MM.1S (cell line): ENCODE measurements around the gene C8B.

Source experiments
- DNase-seq: peaks from one replicate; pipeline ENCODE4 v3.0.0-alpha.2; 2015
- H2AFZ ChIP-seq: fragments of 300-600 bp; sonication (generic); 2 replicates; pipeline ENCODE4 v1.6.0; 2016; ENCODE audit warnings: antibody characterized with exemption, low read length
- H3F3A ChIP-seq: fragments of 300-600 bp; sonication (generic); 2 replicates; pipeline ENCODE4 v1.6.1; 2016; ENCODE audit warnings: mild to moderate bottlenecking, antibody characterized with exemption, low read length, moderate library complexity, mixed read lengths; ENCODE audit not compliant: insufficient read depth
- H3K27ac ChIP-seq: fragments of 300-600 bp; sonication (generic); 2 replicates; pipeline ENCODE4 v1.5.1; 2016; ENCODE audit warnings: mild to moderate bottlenecking, low read length
- H3K27me3 ChIP-seq: fragments of 300-600 bp; sonication (generic); replicated peaks from 2 replicates; pipeline ENCODE4 v1.6.0; 2016; ENCODE audit warnings: low read length; ENCODE audit not compliant: insufficient read depth
- H3K36me3 ChIP-seq: fragments of 300-600 bp; sonication (generic); replicated peaks from 2 replicates; pipeline ENCODE4 v1.6.1; 2016; ENCODE audit warnings: mild to moderate bottlenecking, low read length, mixed read lengths; ENCODE audit not compliant: insufficient read depth
- H3K4me1 ChIP-seq: fragments of 300-600 bp; sonication (generic); 2 replicates; pipeline ENCODE4 v1.6.1; 2016; ENCODE audit warnings: low read length, mixed read lengths
- H3K4me2 ChIP-seq: fragments of 300-600 bp; sonication (generic); 2 replicates; pipeline ENCODE4 v1.6.0; 2016; ENCODE audit warnings: low read depth, low read length
- H3K4me3 ChIP-seq: fragments of 300-600 bp; sonication (generic); 2 replicates; pipeline ENCODE4 v1.5.1; 2016; ENCODE audit warnings: low read length, mixed read lengths
- H3K79me2 ChIP-seq: fragments of 300-600 bp; sonication (generic); 2 replicates; pipeline ENCODE4 v1.6.1; 2016; ENCODE audit warnings: mixed run types, low read length, mixed read lengths
- H3K9ac ChIP-seq: fragments of 300-600 bp; sonication (generic); 2 replicates; pipeline ENCODE4 v1.6.1; 2016; ENCODE audit warnings: low read length, mixed read lengths
- H3K9me2 ChIP-seq: fragments of 300-600 bp; sonication (generic); replicated peaks from 2 replicates; pipeline ENCODE4 v1.6.1; 2016; ENCODE audit warnings: mild to moderate bottlenecking, low read length, mixed read lengths; ENCODE audit not compliant: insufficient read depth
- H3K9me3 ChIP-seq: fragments of 300-600 bp; sonication (generic); replicated peaks from 2 replicates; pipeline ENCODE4 v1.6.1; 2016; ENCODE audit warnings: mild to moderate bottlenecking, low read length, mixed read lengths; ENCODE audit not compliant: insufficient read depth
- H4K20me1 ChIP-seq: fragments of 300-600 bp; sonication (generic); 2 replicates; pipeline ENCODE4 v1.6.1; 2016; ENCODE audit warnings: mild to moderate bottlenecking, low read length, moderate library complexity, mixed read lengths; ENCODE audit not compliant: insufficient read depth
- EZH2 ChIP-seq: fragments of 300-600 bp; sonication (generic); optimal IDR thresholded peaks from 2 replicates; pipeline ENCODE3; 2017; ENCODE audit warnings: low read depth, mild to moderate bottlenecking, antibody characterized with exemption, low read length, mixed read lengths
- EZH2phosphoT487 ChIP-seq: fragments of 300-600 bp; sonication (generic); IDR thresholded peaks from 2 replicates; pipeline ENCODE4 v1.6.1; 2018; ENCODE audit warnings: antibody characterized with exemption, low read length
- TF ChIP-seq, protein P1 (sequence below): fragments of 300-600 bp; sonication (generic); IDR thresholded peaks from 2 replicates; pipeline ENCODE4 v1.5.1; 2016; ENCODE audit warnings: antibody characterized with exemption, low read length, mixed read lengths

C8B gene

DNA sequence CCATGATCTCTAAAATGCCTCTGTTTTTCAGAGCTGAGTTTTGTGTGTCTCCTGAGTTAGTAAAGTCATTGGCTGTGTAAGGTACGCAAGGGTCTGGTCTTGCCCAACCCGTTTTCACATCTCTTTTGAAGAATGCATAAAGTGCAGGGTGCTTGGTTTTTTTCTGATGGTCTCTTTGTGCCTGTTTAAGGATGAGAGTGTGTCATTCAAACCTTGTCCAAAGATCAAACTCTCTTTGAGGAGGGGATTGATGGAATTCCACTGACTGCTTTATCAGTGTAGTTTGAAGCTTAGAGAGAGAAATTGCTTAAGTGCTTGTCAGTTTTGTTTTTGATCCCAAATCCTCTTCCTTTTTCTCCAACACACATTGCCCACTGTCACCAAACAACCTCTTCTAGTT is 20.0 kb upstream of the C8B start:
- Histone ChIP-seq H4K20me1 (no peaks in the 10 kb centered on the region), H3K9ac (no peak overlapping the region), H3K79me2 (no peaks in the 10 kb centered on the region), H3K36me3 (no peaks in the 10 kb centered on the region), H3K27me3 (no peaks in the 10 kb centered on the region), H2AFZ (no peak overlapping the region), H3K4me2 (no peak overlapping the region), H3K9me2 (no peaks in the 10 kb centered on the region), H3K4me1 (no peaks in the 10 kb centered on the region), H3K9me3 (no peaks in the 10 kb centered on the region), H3F3A (no peaks in the 10 kb centered on the region), H3K4me3 (no peak overlapping the region), H3K27ac (no peak overlapping the region)
- DNase-seq = no peak
- TF ChIP-seq EZH2phosphoT487 (no peak), EZH2 (no peak)
- TF ChIP-seq, protein P1, sequence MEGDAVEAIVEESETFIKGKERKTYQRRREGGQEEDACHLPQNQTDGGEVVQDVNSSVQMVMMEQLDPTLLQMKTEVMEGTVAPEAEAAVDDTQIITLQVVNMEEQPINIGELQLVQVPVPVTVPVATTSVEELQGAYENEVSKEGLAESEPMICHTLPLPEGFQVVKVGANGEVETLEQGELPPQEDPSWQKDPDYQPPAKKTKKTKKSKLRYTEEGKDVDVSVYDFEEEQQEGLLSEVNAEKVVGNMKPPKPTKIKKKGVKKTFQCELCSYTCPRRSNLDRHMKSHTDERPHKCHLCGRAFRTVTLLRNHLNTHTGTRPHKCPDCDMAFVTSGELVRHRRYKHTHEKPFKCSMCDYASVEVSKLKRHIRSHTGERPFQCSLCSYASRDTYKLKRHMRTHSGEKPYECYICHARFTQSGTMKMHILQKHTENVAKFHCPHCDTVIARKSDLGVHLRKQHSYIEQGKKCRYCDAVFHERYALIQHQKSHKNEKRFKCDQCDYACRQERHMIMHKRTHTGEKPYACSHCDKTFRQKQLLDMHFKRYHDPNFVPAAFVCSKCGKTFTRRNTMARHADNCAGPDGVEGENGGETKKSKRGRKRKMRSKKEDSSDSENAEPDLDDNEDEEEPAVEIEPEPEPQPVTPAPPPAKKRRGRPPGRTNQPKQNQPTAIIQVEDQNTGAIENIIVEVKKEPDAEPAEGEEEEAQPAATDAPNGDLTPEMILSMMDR = no peak

DNA sequence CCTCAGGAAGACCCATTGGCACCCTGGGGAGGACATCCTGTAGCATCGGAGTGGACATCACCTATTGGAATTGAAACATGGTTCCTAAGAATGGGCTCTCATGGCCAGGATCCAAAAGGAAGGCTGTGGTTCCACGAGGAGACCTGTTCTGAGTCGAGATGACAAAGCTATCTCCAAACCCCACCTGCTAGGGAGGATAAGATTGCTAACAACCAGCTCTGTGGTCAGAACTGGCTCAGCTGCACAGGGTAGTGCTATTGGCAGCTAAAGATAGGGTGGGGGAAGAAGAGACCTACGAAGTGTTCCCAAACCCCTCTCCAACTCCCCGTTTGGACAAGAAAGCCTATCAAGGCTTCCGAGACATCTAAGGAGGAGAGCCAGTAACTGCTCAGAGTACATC is 17.7 kb upstream of the C8B start:
- Histone ChIP-seq H3K9me2 (no peaks in the 10 kb centered on the region), H3K36me3 (no peaks in the 10 kb centered on the region), H3F3A (no peaks in the 10 kb centered on the region), H3K79me2 (no peaks in the 10 kb centered on the region), H3K27ac (no peak overlapping the region), H3K4me3 (no peak overlapping the region), H3K4me1 (no peaks in the 10 kb centered on the region), H3K9ac (no peak overlapping the region), H4K20me1 (no peaks in the 10 kb centered on the region), H3K9me3 (no peaks in the 10 kb centered on the region), H3K27me3 (no peaks in the 10 kb centered on the region), H3K4me2 (no peak overlapping the region), H2AFZ (no peak overlapping the region)
- TF ChIP-seq EZH2 = no peak
- no peak for TF ChIP-seq EZH2phosphoT487
- TF ChIP-seq, protein P1 = no peak
- DNase-seq = no peak

DNA sequence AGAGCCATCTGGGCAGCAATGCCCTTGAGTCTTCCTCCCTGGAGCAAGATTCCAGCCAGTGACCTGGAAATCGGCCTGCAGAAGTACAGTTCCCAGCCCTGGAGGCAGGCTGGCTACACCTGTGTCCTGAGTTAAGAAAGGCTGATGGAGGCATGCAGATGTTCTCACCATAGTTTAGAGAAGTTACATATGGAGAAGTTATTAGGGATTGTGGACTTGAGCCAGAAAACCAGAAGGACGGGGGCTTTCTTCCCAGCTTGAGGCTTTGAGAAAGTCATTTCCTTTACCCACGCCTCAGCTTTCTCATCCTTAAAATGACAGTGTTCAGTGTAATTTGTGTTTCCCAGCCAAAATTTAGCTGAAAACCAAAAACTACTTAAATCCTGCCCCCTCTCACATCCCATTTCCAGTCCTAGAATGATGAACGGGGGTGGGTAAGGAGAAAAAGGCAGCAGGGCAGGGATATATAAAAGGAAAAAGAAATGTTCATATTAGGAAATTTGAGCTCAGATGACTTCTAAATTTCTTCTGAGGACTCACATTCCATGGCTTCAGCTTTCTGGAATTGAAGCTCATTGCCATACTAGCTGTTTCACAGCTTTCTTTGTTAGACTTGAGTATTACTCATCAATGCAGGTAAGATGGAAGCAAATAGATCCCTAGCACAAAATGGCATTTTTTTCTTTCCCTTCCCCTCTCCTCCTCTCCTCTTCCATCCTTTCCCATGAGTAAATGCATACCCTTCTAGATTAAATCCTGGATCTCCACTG is 14.4 kb upstream of the C8B start:
- TF ChIP-seq EZH2 (no peak), EZH2phosphoT487 (no peak)
- TF ChIP-seq, protein P1 = no peak
- Histone ChIP-seq H3K79me2 (no peaks in the 10 kb centered on the region), H3K27me3 (no peaks in the 10 kb centered on the region), H4K20me1 (no peaks in the 10 kb centered on the region), H3K4me3 (no peak overlapping the region), H3K27ac (no peak overlapping the region), H3K36me3 (no peaks in the 10 kb centered on the region), H3K9me2 (no peaks in the 10 kb centered on the region), H3K4me1 (no peaks in the 10 kb centered on the region), H3K9me3 (no peaks in the 10 kb centered on the region), H2AFZ (no peak overlapping the region), H3K4me2 (no peak overlapping the region), H3K9ac (no peak overlapping the region), H3F3A (no peaks in the 10 kb centered on the region)
- no peak for DNase-seq
